Measurements from ENCODE around the gene IGLL1. TPM values are rescaled to one million over a fixed set of nuclear protein-coding genes. Genes with fewer than 3 reads are reported as not detected.

The IGLL1 gene
- total RNA-seq, 1 donor, result 203 TPM

DNA sequence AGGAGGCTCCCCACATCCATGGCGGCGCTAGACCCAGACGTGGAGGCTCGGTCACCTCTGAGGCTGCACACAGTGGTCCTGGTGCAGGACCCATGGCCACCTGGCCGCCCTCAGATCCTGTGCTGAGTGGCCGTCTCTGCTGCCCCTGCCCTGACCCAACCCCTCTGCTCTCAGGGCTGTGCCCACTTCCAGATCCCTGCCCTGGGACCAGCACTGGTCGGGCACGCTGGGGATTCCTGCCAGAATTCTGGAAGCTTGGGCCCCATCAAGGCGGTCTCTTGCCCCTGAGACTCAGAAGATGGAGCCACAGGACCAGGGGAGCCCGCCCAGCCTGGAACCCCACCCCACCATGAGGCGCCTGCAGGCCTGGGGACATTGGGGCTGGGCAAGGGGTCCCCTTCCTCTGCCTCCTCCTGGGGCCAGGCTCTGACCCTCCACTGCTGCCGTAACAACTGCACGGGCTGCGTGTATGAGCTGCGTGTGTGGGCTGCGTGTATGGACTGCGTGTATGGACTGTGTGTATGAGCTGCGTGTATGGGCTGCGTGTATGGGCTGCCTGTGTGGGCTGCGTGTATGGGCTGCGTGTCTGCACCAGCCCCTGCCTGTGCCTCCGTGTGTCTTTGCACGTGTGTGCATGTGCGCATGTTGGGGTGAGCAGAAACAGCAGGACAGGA is 48.7 kb downstream of the IGLL1 start:
- DNase-seq (ENCODE audit: low read depth in 2 of 3, low spot score in 2 of 3), result no peak

DNA sequence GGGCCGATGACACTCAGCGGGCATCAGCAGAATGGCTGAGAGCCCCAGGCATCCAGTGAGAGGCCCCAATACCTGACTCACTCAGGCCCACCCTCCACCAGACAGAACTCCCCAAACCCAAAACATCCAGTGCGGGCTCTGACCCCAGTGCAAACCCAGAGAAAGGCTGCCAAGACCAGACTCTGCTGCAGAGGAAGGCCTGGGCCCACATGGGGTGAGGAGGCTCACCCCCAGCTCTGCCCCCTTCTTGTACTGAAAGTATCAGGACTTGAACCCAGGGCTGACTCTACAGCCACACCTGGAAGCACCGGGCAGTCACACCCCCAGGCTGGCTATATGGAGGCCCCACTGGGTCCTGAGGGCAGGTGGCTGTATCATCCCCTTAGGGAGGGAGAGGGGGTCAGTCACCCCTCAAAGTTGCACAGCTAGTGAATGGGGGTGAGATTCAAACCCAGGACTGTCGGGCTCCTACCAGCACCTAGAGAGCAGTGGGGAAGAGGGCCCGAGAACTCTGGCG is 49.3 kb downstream of the IGLL1 start:
- DNase-seq (ENCODE audit: low read depth in 2 of 3, low spot score in 2 of 3), result no peak

- DNase-seq (ENCODE audit: low read depth in 2 of 3, low spot score in 2 of 3), result no peak
Observed at GRCh38 chr22:23530106-23530505, 50.0 kb downstream of the IGLL1 start.

- no peak for DNase-seq (ENCODE audit: low read depth in 2 of 3, low spot score in 2 of 3)
Observed at GRCh38 chr22:23529166-23530103, 50.7 kb downstream of the IGLL1 start.

DNA sequence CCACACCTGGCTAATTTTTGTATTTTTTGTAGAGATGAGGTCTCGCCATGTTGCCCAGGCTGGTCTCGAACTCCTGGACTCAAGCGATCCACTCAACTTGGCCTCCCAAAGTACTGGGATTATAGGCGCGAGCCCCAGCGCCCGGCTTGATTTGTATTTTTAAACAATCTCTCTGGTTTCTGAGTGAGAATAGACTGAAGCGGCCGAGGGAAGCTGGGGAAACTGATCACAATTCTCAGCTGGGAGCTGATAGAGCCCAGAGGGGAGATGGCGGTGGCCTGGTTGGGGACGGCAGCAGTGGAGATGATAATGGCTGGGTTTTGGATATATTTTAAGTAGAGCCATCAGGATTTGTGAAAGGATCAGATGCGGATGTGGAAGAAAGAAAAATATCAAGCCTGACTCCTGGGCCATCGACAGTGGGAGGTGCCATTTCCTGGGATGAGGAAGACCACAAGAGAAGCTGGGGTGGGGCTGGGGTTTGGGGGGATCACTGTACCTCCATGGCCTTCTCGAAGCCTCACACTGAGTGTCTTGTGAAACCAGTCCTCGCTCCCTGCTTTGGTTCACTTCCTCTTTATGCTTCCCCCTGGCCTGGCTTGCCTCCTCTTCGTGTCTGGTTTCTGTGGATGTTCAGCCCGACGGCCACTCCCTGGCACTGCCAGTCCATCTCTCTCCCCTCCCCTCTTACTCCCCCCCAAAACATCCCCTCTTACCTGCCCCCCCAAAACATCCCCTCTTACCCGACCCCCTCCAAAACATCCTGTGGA is 51.9 kb downstream of the IGLL1 start:
- peak in 2 of 3 donors; percentile 33 to 70 for DNase-seq (ENCODE audit: low read depth in 2 of 3, low spot score in 2 of 3)

DNA sequence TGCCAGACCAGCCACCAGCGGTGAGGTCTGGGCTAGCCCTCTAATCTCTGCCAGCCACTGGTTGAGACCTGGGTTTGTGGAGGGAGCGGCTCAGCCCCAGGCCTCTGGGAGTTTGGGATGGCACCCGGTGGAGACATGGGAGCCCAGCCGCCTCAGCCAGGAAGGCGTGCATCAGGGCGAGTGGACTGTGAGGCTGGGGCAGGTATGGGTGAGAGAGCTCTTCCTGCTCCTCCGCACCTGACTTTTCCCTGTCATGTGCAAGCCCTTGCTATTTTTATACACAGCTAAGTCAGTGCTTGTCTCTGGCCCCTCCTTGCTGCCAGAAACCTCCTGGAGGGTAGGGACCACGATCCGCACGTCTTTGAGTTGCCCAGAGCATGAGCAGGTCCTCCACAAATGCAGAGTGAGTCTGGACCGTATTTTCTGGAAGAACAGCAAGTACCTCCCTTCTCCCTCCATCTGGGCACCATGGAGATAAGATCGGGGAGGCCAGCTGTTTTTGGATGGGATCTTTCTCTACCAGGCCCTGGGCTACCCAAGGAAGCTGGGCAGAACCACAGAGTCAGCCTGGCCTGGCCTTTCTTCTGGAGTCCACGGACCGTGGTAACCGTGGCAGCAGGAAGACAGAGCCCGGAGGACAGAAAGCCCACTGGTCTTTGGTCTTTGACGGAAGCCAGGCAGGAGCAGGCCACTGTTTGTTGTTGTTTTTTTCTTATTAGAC is 53.3 kb downstream of the IGLL1 start:
- DNase-seq (ENCODE audit: low read depth in 2 of 3, low spot score in 2 of 3), result no peak

DNA sequence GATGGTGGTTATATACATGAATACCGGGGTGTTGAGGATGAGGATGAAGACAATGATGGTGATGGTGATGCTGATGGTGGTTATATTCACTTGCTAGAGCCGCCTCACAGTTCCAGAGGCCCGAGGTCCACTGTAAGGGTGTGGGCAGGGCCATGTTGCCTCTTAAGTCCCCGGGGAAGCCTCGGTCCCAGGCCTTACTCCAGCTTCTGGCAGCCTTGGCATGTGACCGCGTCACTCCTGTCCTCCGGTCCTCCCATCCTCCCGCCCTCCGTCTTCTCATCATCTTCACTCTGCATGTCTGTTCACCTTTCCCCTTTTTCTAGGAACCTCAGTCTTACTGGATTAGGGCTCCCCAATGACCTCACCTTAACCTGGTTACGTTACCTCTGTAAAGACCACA is 54.6 kb downstream of the IGLL1 start:
- no peak for DNase-seq (ENCODE audit: low read depth in 2 of 3, low spot score in 2 of 3)

DNA sequence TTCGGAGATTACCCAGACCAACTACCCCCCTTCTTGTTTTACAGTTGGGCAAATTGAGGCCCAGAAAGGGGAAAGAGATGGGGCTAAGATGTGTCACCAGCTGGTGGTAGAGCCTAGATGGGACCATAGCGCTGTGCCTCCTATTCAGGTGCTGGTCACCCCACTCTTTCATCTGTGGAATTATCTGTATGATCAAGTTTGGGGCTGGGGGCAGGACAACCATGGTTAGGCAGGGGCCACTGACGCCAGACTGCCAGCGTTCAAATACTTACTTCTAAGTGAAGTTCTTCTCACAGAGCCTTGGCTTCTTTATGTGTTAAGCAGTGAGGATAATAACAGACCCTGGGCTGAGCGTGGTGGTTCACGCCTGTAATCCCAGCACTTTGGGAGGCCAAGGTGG is 55.9 kb downstream of the IGLL1 start:
- no peak for DNase-seq (ENCODE audit: low read depth in 2 of 3, low spot score in 2 of 3)

DNA sequence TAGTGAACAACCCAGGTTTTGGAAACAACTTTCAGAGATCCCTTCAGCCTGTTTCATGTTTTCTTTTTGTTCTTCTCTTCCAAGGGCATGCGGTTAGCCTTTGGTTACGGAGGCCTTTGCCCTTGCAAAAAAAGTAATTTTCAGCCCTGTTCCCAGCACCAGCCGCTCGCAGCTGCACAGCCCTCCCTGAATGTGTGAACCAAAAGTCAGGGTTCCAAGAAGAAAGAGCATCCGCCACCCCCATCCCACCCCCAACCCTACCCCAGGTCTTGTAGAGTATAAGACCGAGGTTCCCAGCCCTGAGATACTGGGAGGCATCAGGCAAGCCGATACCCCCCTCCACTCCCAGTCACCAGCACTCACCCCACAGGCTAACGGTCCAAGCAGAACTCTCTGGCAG is 56.4 kb downstream of the IGLL1 start:
- DNase-seq (ENCODE audit: low read depth in 2 of 3, low spot score in 2 of 3), result no peak

Small RNAs within 50 kb of the gene (small RNA-seq; reads per million reads assigned to genes)
- gene AP000346.3, result not detected

Other genes starting within 250 kb of the IGLL1 start
- gene DRICH1, start 52.0 kb upstream of the IGLL1 start, total RNA-seq, result 0.54 TPM
- gene RGL4, start 110.7 kb upstream of the IGLL1 start, total RNA-seq, result 12.1 TPM
- 9.7 TPM for gene ZNF70, start 170.8 kb upstream of the IGLL1 start, total RNA-seq
- 2.2 TPM for gene VPREB3, start 174.1 kb upstream of the IGLL1 start, total RNA-seq
- gene C22orf15, start 182.7 kb upstream of the IGLL1 start, total RNA-seq, result 1.6 TPM
- 11.0 TPM for gene CHCHD10, start 187.7 kb upstream of the IGLL1 start, total RNA-seq
- 3.2 TPM for gene MMP11, start 192.6 kb upstream of the IGLL1 start, total RNA-seq
- gene SMARCB1, start 206.7 kb upstream of the IGLL1 start, total RNA-seq, result 65.4 TPM

All from hematopoietic multipotent progenitor cell (in vitro differentiated cells).